Measurements from ENCODE around the gene PTPRR. TPM values are rescaled to one million over a fixed set of nuclear protein-coding genes. Genes with fewer than 3 reads are reported as not detected.
A peak's percentile ranks its signal among the peaks of the same experiment; 100 is the strongest.

PTPRR gene
- polyA plus RNA-seq, 2 of the 4 experiments (the other 2 are of a cell fraction): 0.13 to 0.15 TPM

- no peak overlapping the region for H3K27ac ChIP-seq
- ATAC-seq (peak in 1 of 2 experiments; percentile 56; a peak in 1 of 6 replicates), FAIRE-seq (no peak)
Observed at GRCh38 chr12:70660620-70661219, 259.8 kb downstream of the PTPRR start.

GRCh38 chr12:70660002-70660604, 260.4 kb downstream of the PTPRR start:
- Histone ChIP-seq H3K4me1 (peaks cover 14% of the 10 kb centered on the region; the same call in 2 of the 3 replicates), H3K9me3 (no peaks in the 10 kb centered on the region), H3K4me2 (no peak overlapping the region), H3K4me3 (no peak overlapping the region), H3K27ac (no peak overlapping the region)
- 95% methylated on average over 5 of the region's 5 CpGs for WGBS (ENCODE audit: missing lambda C conversion rate)
- ATAC-seq (no peak), DNase-seq (ENCODE audit: low read depth in 1 of 2, low spot score in 1 of 2) (no peak), FAIRE-seq (no peak)
- CTCF ChIA-PET: no interaction called here
- POLR2A ChIA-PET: no interaction called here
- TF ChIP-seq ZC3H11A (IDR thresholded peaks at IDR 0.05) (peak; percentile 78), CHD2 (IDR thresholded peaks at IDR 0.05; ENCODE audit: low read length, partially characterized antibody) (no peak), BCL3 (IDR thresholded peaks at IDR 0.05) (no peak), HOXA7 (CRISPR knock-in tag; IDR thresholded peaks at IDR 0.05) (no peak)

More at GRCh38 chr12:70660620-70661219, 259.8 kb downstream of the PTPRR start:
- DNase-seq (ENCODE audit: low read depth in 1 of 2, low spot score in 1 of 2): peak in 1 of 2 experiments; percentile 54
- TF ChIP-seq ZC3H11A (IDR thresholded peaks at IDR 0.05) (no peak), MAFK (IDR thresholded peaks at IDR 0.05; ENCODE audit: partially characterized antibody) (peak; percentile 74)
- Histone ChIP-seq H3K4me3 (no peak overlapping the region), H3K4me2 (no peak overlapping the region), H3K9me3 (no peaks in the 10 kb centered on the region), H3K4me1 (peaks cover 14% of the 10 kb centered on the region; the same call in 2 of the 3 replicates)
- WGBS (ENCODE audit: missing lambda C conversion rate): 60% methylated on average over 5 of the region's 5 CpGs
- CTCF ChIA-PET: no interaction called here
- POLR2A ChIA-PET: no interaction called here

- H3K9me3 ChIP-seq: no peaks in the 10 kb centered on the region
- no peak for ATAC-seq
- no peak for TF ChIP-seq ZSCAN20 (CRISPR knock-in tag; IDR thresholded peaks at IDR 0.05)
- TF ChIP-seq BHLHE40 (IDR thresholded peaks at IDR 0.05; ENCODE audit: low read depth, low read length): no peak
- no peak overlapping the region for H3K27ac ChIP-seq
- DNase-seq (ENCODE audit: low read depth in 1 of 2, low spot score in 1 of 2): no peak
- no peak overlapping the region for H3K4me3 ChIP-seq
- FAIRE-seq: no peak
- POLR2A ChIA-PET: no interaction called here
- WGBS (ENCODE audit: missing lambda C conversion rate): 81% methylated on average over 6 of the region's 6 CpGs
- peaks cover 14% of the 10 kb centered on the region; the same call in 2 of the 3 replicates for H3K4me1 ChIP-seq
- H3K4me2 ChIP-seq: no peak overlapping the region
- CTCF ChIA-PET: no interaction called here
Observed at GRCh38 chr12:70659077-70659606, 261.4 kb downstream of the PTPRR start.

- FAIRE-seq (no peak), DNase-seq (ENCODE audit: low read depth in 1 of 2, low spot score in 1 of 2) (no peak), ATAC-seq (no peak)
- Histone ChIP-seq H3K4me2 (no peak overlapping the region), H3K9me3 (no peaks in the 10 kb centered on the region), H3K4me3 (no peak overlapping the region), H3K27ac (no peak overlapping the region), H3K4me1 (peaks cover 14% of the 10 kb centered on the region; the same call in 2 of the 3 replicates)
- 65% methylated on average over 4 of the region's 4 CpGs for WGBS (ENCODE audit: missing lambda C conversion rate)
- ChIA-PET CTCF (interaction anchor here (0.6 kb wide), 1 partner anchor 935 kb away, joined by 5 read pairs; no protein-coding TSS in a partner anchor), POLR2A (interaction anchor here (0.7 kb wide), 1 partner anchor 24 kb away, joined by 4 read pairs; no protein-coding TSS in a partner anchor)
- TF ChIP-seq RNF2 (IDR thresholded peaks at IDR 0.05; ENCODE audit: borderline replicate concordance, low read depth) (no peak), USF2 (IDR thresholded peaks at IDR 0.05) (no peak), JUN (IDR thresholded peaks at IDR 0.05) (no peak), SREBF2 (IDR thresholded peaks at IDR 0.05) (no peak), FOXS1 (CRISPR knock-in tag; IDR thresholded peaks at IDR 0.05) (no peak), HOXB5 (CRISPR knock-in tag; IDR thresholded peaks at IDR 0.05) (no peak), CBX8 (IDR thresholded peaks at IDR 0.05) (no peak), EP300 (IDR thresholded peaks at IDR 0.05) (no peak)
Observed at GRCh38 chr12:70657616-70658286, 262.8 kb downstream of the PTPRR start.
